Measurements from ENCODE around the gene MAD1L1. TPM values are rescaled to one million over a fixed set of nuclear protein-coding genes. Genes with fewer than 3 reads are reported as not detected.

The MAD1L1 gene
- total and polyA plus RNA-seq, 2 experiments from 2014 or later = 38.2 to 69.8 TPM

DNA sequence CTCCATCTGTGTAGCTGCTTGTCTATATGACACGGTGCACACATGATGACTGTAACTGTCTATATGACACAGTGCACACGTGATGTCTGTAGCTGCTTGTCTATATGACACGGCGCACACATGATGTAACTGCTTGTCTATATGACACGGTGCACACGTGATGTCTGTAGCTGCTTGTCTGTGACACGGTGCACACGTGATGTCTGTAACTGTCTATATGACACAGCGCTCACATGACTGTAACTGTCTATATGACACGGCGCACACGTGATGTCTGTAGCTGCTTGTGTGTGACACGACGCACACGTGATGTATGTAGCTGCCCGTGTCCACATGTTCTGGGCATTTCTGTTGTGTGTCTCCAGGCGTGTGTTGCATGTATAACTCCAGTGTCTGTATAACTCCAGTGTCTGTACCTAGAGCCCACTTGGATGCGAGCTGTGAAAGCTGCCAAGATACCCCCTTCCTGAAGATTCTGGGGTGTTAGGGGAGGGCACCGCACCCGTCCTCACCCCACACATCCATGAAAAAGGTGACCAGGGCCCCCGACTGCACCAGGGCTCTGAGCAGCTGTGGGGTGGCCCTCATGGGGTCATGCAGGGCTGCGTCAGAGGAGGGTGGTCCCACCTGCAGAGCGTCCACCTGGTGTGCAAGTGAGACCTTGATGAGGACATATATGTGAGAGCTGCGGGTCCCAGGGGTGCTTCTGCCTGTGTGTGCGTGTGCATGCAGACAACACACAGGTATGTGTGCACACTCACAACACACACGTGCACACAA lies 424.7 kb downstream of the MAD1L1 start:
- in situ Hi-C loops (cut with MboI) = no loop called here

GRCh38 chr7:1806354-1806753 lies 426.4 kb downstream of the MAD1L1 start:
- H3K4me3 ChIP-seq = no peak overlapping the region
- H3F3A ChIP-seq (ENCODE audit: insufficient read depth) = no peaks in the 10 kb centered on the region

More for the DNA sequence above, 424.7 kb downstream of the MAD1L1 start:
- Histone ChIP-seq H3K4me3 (no peak overlapping the region), H2AFZ (no peak overlapping the region), H3K4me1 (ENCODE audit: insufficient read depth) (no peaks in the 10 kb centered on the region), H3F3A (ENCODE audit: insufficient read depth) (no peaks in the 10 kb centered on the region), H3K9me2 (ENCODE audit: insufficient read depth) (no peaks in the 10 kb centered on the region), H4K20me1 (ENCODE audit: insufficient read depth) (no peaks in the 10 kb centered on the region), H3K9me3 (ENCODE audit: low read depth) (no peaks in the 10 kb centered on the region), H3K9ac (no peak overlapping the region), H3K79me2 (ENCODE audit: insufficient read depth) (no peaks in the 10 kb centered on the region), H3K27ac (no peak overlapping the region), H3K4me2 (ENCODE audit: unreplicated experiment) (no peak overlapping the region), H3K36me3 (ENCODE audit: low read depth) (no peaks in the 10 kb centered on the region), H3K27me3 (replicated peaks; ENCODE audit: insufficient read depth) (no peaks in the 10 kb centered on the region)
- DNase-seq = no peak
- TF ChIP-seq EZH2phosphoT487 (IDR thresholded peaks at IDR 0.05; ENCODE audit: insufficient read depth, low read depth) = no peak
- no peak for TF ChIP-seq EZH2 (IDR thresholded peaks at IDR 0.05; ENCODE audit: insufficient read depth, poor library complexity, severe bottlenecking)
- WGBS, 2 experiments (ENCODE audit: low coverage in 1 of 2, low lambda C conversion rate in 2 of 2, missing lambda C conversion rate in 2 of 2) = 78 to 84% methylated on average over 26 of the region's 26 CpGs

DNA sequence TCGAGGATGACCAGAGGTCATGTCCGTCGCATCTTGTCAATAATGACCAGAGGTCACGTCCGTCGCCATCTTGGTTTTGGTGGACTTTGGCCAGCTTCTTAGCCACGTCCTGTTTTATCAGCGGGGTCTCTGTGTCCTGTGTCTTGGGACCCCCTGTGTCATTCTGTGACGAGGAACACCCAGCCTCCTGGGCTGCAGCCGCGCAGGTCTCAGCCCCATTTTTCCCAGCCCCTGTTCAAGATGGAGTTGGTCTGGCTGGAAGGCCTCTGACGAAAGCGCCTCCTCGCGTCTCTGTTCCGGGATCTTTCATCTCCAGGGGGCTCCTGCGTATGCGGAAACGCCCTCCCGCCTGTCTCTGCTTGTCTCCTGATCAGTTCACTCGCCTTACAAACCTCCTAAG lies 428.4 kb downstream of the MAD1L1 start:
- no peak overlapping the region for H3K27ac ChIP-seq
- no peaks in the 10 kb centered on the region for H3K4me1 ChIP-seq (ENCODE audit: insufficient read depth)
- H3K9ac ChIP-seq = no peak overlapping the region
- no peak for TF ChIP-seq EZH2phosphoT487 (IDR thresholded peaks at IDR 0.05; ENCODE audit: insufficient read depth, low read depth)
- no peak for TF ChIP-seq EZH2 (IDR thresholded peaks at IDR 0.05; ENCODE audit: insufficient read depth, poor library complexity, severe bottlenecking)
- H3F3A ChIP-seq (ENCODE audit: insufficient read depth) = no peaks in the 10 kb centered on the region
- H3K79me2 ChIP-seq (ENCODE audit: insufficient read depth) = no peaks in the 10 kb centered on the region
- peaks cover 13% of the 10 kb centered on the region for H3K27me3 ChIP-seq (replicated peaks; ENCODE audit: insufficient read depth)
- no peak overlapping the region for H3K4me3 ChIP-seq
- H3K4me2 ChIP-seq (ENCODE audit: unreplicated experiment) = no peak overlapping the region
- 84 to 85% methylated on average over 21 of the region's 21 CpGs for WGBS, 2 experiments (ENCODE audit: low coverage in 1 of 2, low lambda C conversion rate in 2 of 2, missing lambda C conversion rate in 2 of 2)
- no peak for DNase-seq
- no peaks in the 10 kb centered on the region for H4K20me1 ChIP-seq (ENCODE audit: insufficient read depth)
- no peaks in the 10 kb centered on the region for H3K9me3 ChIP-seq (ENCODE audit: low read depth)
- in situ Hi-C loops (cut with MboI) = no loop called here
- no peaks in the 10 kb centered on the region for H3K36me3 ChIP-seq (ENCODE audit: low read depth)
- no peaks in the 10 kb centered on the region for H3K9me2 ChIP-seq (ENCODE audit: insufficient read depth)
- H2AFZ ChIP-seq = no peak overlapping the region

More at GRCh38 chr7:1806354-1806753, 426.4 kb downstream of the MAD1L1 start:
- no peaks in the 10 kb centered on the region for H3K36me3 ChIP-seq (ENCODE audit: low read depth)
- no peaks in the 10 kb centered on the region for H4K20me1 ChIP-seq (ENCODE audit: insufficient read depth)
- no peaks in the 10 kb centered on the region for H3K9me3 ChIP-seq (ENCODE audit: low read depth)
- H3K9ac ChIP-seq = no peak overlapping the region
- no peaks in the 10 kb centered on the region for H3K4me1 ChIP-seq (ENCODE audit: insufficient read depth)
- H3K27ac ChIP-seq = no peak overlapping the region
- H2AFZ ChIP-seq = no peak overlapping the region
- H3K4me2 ChIP-seq (ENCODE audit: unreplicated experiment) = no peak overlapping the region
- no peaks in the 10 kb centered on the region for H3K79me2 ChIP-seq (ENCODE audit: insufficient read depth)
- no peak for TF ChIP-seq EZH2phosphoT487 (IDR thresholded peaks at IDR 0.05; ENCODE audit: insufficient read depth, low read depth)
- TF ChIP-seq EZH2 (IDR thresholded peaks at IDR 0.05; ENCODE audit: insufficient read depth, poor library complexity, severe bottlenecking) = no peak
- peaks cover 6% of the 10 kb centered on the region; the same call in 1 of the 2 replicates for H3K27me3 ChIP-seq (replicated peaks; ENCODE audit: insufficient read depth)
- WGBS, 2 experiments (ENCODE audit: low coverage in 1 of 2, low lambda C conversion rate in 2 of 2, missing lambda C conversion rate in 2 of 2) = 69 to 81% methylated on average over 14 of the region's 14 CpGs
- no peak for DNase-seq
- H3K9me2 ChIP-seq (ENCODE audit: insufficient read depth) = no peaks in the 10 kb centered on the region
- in situ Hi-C loops (cut with MboI) = no loop called here

- H3K4me1 ChIP-seq (ENCODE audit: insufficient read depth) = no peaks in the 10 kb centered on the region
- in situ Hi-C loops (cut with MboI) = no loop called here
- no peak overlapping the region for H2AFZ ChIP-seq
Observed at GRCh38 chr7:1802899-1803298, 429.8 kb downstream of the MAD1L1 start.

More at GRCh38 chr7:1802899-1803298, 429.8 kb downstream of the MAD1L1 start:
- H3K9me2 ChIP-seq (ENCODE audit: insufficient read depth) = no peaks in the 10 kb centered on the region
- no peak overlapping the region for H3K4me3 ChIP-seq
- H3K79me2 ChIP-seq (ENCODE audit: insufficient read depth) = no peaks in the 10 kb centered on the region
- no peak overlapping the region for H3K9ac ChIP-seq
- H3K9me3 ChIP-seq (ENCODE audit: low read depth) = no peaks in the 10 kb centered on the region
- H4K20me1 ChIP-seq (ENCODE audit: insufficient read depth) = no peaks in the 10 kb centered on the region
- H3K27me3 ChIP-seq (replicated peaks; ENCODE audit: insufficient read depth) = peaks cover 13% of the 10 kb centered on the region
- H3K4me2 ChIP-seq (ENCODE audit: unreplicated experiment) = no peak overlapping the region
- TF ChIP-seq EZH2 (IDR thresholded peaks at IDR 0.05; ENCODE audit: insufficient read depth, poor library complexity, severe bottlenecking) = no peak
- TF ChIP-seq EZH2phosphoT487 (IDR thresholded peaks at IDR 0.05; ENCODE audit: insufficient read depth, low read depth) = no peak
- H3F3A ChIP-seq (ENCODE audit: insufficient read depth) = no peaks in the 10 kb centered on the region
- WGBS, 2 experiments (ENCODE audit: low coverage in 1 of 2, low lambda C conversion rate in 2 of 2, missing lambda C conversion rate in 2 of 2) = 56 to 67% methylated on average over 4 of the region's 4 CpGs
- no peak for DNase-seq
- H3K36me3 ChIP-seq (ENCODE audit: low read depth) = no peaks in the 10 kb centered on the region
- H3K27ac ChIP-seq = no peak overlapping the region
